OCI-LY1 (cell line): ENCODE measurements around the gene ADARB2.

Source experiments
- H2AFZ ChIP-seq: fragments of 200-600 bp; sonication (generic), shearing (Covaris generic); 2 replicates; pipeline ENCODE4 v1.6.0; 2014; ENCODE audit warnings: antibody characterized with exemption, mild to moderate bottlenecking, low read length
- H3F3A ChIP-seq: fragments of 200-600 bp; sonication (generic), shearing (Covaris generic); 2 replicates; pipeline ENCODE4 v1.6.0; 2014; ENCODE audit warnings: mild to moderate bottlenecking, antibody characterized with exemption, low read length, moderate library complexity; ENCODE audit not compliant: insufficient read depth
- H3K27ac ChIP-seq: fragments of 200-600 bp; sonication (generic); 2 replicates; pipeline ENCODE4 v1.5.1; 2014; ENCODE audit warnings: low read length, mixed run types, mild to moderate bottlenecking, low read depth; ENCODE audit not compliant: poor library complexity, severe bottlenecking
- H3K27me3 ChIP-seq: fragments of 200-600 bp; sonication (generic); 2 replicates; pipeline ENCODE4 v1.6.0; 2014; ENCODE audit warnings: antibody characterized with exemption, mild to moderate bottlenecking, low read length, moderate library complexity; ENCODE audit not compliant: insufficient read depth
- H3K36me3 ChIP-seq: fragments of 200-600 bp; sonication (generic); 2 replicates; pipeline ENCODE4 v1.6.1; 2014; ENCODE audit warnings: mild to moderate bottlenecking, antibody characterized with exemption, low read length, moderate library complexity, mixed read lengths; ENCODE audit not compliant: insufficient read depth
- H3K4me1 ChIP-seq: fragments of 200-600 bp; sonication (generic); 2 replicates; pipeline ENCODE4 v1.5.1; 2014; ENCODE audit warnings: mild to moderate bottlenecking, low read length, moderate library complexity; ENCODE audit not compliant: insufficient read depth, severe bottlenecking
- H3K4me2 ChIP-seq: fragments of 200-600 bp; sonication (generic), shearing (Covaris generic); 2 replicates; pipeline ENCODE4 v1.6.1; 2014; ENCODE audit warnings: low read length
- H3K4me3 ChIP-seq: fragments of 200-600 bp; sonication (generic); 2 replicates; pipeline ENCODE4 v1.5.1; 2014; ENCODE audit warnings: low read length, low read depth, mild to moderate bottlenecking, mixed read lengths; ENCODE audit not compliant: poor library complexity, severe bottlenecking
- H3K79me2 ChIP-seq: fragments of 200-600 bp; shearing (Covaris generic); 2 replicates; pipeline ENCODE4 v1.6.1; 2016; ENCODE audit warnings: mixed run types, low read length, mixed read lengths; ENCODE audit not compliant: insufficient read depth
- H3K9ac ChIP-seq: fragments of 200-600 bp; sonication (generic), shearing (Covaris generic); 2 replicates; pipeline ENCODE4 v1.6.1; 2014; ENCODE audit warnings: mild to moderate bottlenecking, low read length, mixed read lengths
- H3K9me2 ChIP-seq: fragments of 200-600 bp; sonication (generic), shearing (Covaris generic); 2 replicates; pipeline ENCODE4 v1.6.1; 2014; ENCODE audit warnings: low read depth, mild to moderate bottlenecking, low read length, mixed read lengths
- H3K9me3 ChIP-seq: fragments of 200-600 bp; shearing (Covaris generic); 2 replicates; pipeline ENCODE4 v1.6.1; 2014; ENCODE audit warnings: low read length, mixed read lengths
- H4K20me1 ChIP-seq: fragments of 200-600 bp; sonication (generic), shearing (Covaris generic); 2 replicates; pipeline ENCODE4 v1.6.0; 2016; ENCODE audit warnings: mild to moderate bottlenecking, low read length; ENCODE audit not compliant: insufficient read depth
- EZH2 ChIP-seq: fragments of 200-600 bp; sonication (generic), shearing (Covaris generic); IDR thresholded peaks from 2 replicates; pipeline ENCODE4 v1.8.0; 2017; ENCODE audit warnings: borderline replicate concordance, mixed run types, mild to moderate bottlenecking, antibody characterized with exemption, low read length, moderate library complexity, mixed read lengths
- TF ChIP-seq, protein P1 (sequence below): fragments of 200-600 bp; sonication (generic), shearing (Covaris generic); IDR thresholded peaks from 2 replicates; pipeline ENCODE4 v1.5.1; 2017; ENCODE audit warnings: mild to moderate bottlenecking, antibody characterized with exemption, low read length, moderate library complexity, mixed read lengths

ADARB2 gene

DNA sequence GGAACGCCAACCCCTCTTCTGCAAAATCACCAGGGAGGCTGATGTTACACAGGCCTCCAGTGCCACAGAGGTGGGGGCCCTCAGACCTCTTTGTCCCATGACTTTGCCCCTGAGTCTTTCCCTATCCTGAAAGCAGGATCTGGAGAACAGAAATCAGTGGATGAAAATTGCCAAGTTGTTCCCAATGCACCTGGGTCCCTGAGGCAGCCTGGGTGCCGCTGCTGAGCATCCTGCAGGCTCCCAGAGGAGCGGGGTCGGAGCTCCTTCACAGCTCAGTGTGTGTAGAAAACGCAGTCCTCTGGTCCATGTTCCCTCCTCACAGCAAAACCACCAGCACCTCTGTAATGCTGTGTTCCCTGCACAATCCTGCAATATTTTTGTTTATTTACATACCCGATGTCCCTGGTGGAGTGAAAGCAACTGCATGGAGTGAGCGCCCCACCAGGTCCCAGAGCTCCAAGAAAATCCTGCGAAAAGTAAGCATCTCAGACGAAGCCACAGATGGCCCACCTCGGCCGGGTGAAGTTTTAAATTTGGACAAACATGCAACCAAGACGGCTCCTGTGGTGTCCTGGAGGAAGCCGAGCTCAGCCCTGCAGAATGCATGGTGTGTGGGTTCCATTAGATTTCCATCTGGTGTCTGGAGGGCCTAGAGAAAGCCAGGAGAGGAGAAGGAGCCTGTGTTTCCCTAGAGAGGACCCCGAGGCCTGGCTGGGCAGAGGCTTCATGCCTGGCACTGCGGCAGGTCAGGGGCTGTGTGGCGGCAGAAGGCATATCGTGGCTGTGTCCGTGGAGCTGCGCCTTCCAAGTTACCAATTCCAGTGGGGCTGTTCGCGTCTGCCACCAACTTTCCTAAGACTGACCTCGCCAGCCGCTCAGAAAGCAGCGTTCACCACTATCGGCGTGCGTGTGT lies 445.9 kb downstream of the ADARB2 start:
- no peaks in the 10 kb centered on the region for H3K9me2 ChIP-seq
- H3K27me3 ChIP-seq: peaks cover 7% of the 10 kb centered on the region; the same call in 1 of the 2 replicates
- H3K9ac ChIP-seq: no peak overlapping the region
- H2AFZ ChIP-seq: no peak overlapping the region
- H3K79me2 ChIP-seq: no peaks in the 10 kb centered on the region
- no peaks in the 10 kb centered on the region for H3F3A ChIP-seq
- H3K4me3 ChIP-seq: no peak overlapping the region
- TF ChIP-seq EZH2: no peak
- TF ChIP-seq, protein P1, sequence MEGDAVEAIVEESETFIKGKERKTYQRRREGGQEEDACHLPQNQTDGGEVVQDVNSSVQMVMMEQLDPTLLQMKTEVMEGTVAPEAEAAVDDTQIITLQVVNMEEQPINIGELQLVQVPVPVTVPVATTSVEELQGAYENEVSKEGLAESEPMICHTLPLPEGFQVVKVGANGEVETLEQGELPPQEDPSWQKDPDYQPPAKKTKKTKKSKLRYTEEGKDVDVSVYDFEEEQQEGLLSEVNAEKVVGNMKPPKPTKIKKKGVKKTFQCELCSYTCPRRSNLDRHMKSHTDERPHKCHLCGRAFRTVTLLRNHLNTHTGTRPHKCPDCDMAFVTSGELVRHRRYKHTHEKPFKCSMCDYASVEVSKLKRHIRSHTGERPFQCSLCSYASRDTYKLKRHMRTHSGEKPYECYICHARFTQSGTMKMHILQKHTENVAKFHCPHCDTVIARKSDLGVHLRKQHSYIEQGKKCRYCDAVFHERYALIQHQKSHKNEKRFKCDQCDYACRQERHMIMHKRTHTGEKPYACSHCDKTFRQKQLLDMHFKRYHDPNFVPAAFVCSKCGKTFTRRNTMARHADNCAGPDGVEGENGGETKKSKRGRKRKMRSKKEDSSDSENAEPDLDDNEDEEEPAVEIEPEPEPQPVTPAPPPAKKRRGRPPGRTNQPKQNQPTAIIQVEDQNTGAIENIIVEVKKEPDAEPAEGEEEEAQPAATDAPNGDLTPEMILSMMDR: no peak
- H3K9me3 ChIP-seq: no peaks in the 10 kb centered on the region
- H4K20me1 ChIP-seq: no peaks in the 10 kb centered on the region
- no peaks in the 10 kb centered on the region for H3K4me1 ChIP-seq
- H3K27ac ChIP-seq: no peak overlapping the region
- H3K4me2 ChIP-seq: no peak overlapping the region
- no peaks in the 10 kb centered on the region for H3K36me3 ChIP-seq

DNA sequence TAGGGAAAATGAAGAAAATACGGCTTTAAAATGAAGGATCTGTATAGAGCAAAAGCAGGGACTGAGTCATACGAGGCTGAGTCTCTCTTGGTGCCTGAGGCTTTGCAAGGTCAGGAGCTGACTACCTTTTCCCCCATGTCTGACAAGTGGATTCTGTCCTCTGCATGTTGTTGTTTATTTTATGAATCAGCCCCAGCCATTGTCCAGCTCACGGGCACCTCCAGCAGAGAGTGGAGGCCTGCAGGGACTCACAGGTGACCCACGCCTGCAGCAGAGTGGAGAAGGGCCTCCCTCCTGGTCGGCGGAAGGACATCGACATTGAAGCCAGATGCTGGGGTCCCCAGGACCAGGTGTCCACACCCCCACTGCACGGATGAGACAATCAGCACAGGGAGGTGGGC lies 447.3 kb downstream of the ADARB2 start:
- Histone ChIP-seq H3K9me3 (no peaks in the 10 kb centered on the region), H3K4me2 (no peak overlapping the region), H3F3A (no peaks in the 10 kb centered on the region), H3K9me2 (no peaks in the 10 kb centered on the region), H3K27ac (no peak overlapping the region), H2AFZ (no peak overlapping the region), H3K4me3 (no peak overlapping the region), H3K36me3 (no peaks in the 10 kb centered on the region), H3K27me3 (peaks cover 4% of the 10 kb centered on the region; the same call in 1 of the 2 replicates), H4K20me1 (no peaks in the 10 kb centered on the region), H3K79me2 (no peaks in the 10 kb centered on the region), H3K9ac (no peak overlapping the region), H3K4me1 (no peaks in the 10 kb centered on the region)
- no peak for TF ChIP-seq EZH2
- TF ChIP-seq, protein P1: no peak

DNA sequence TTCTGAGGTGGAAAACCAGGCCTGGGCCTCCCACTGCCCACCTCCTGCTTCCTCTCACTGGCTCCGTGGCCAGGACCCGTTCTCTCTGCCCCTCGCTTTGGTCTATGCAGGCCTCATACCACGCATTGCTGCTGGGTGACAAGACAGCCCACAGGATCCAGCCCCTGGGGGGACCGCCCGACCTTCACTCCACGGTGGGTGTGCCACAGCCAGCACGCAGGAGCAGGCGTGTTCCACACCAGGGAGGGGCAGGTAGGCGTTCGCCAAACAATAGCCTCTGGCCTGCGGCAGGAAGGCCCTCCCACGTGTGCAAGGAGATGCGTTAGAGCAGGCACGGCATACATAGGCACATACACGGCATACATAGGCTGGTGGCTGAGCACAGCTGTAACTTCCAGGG lies 447.7 kb downstream of the ADARB2 start:
- no peaks in the 10 kb centered on the region for H3K9me2 ChIP-seq
- no peak for TF ChIP-seq EZH2
- TF ChIP-seq, protein P1: no peak
- H3K4me1 ChIP-seq: no peaks in the 10 kb centered on the region
- no peaks in the 10 kb centered on the region for H3K79me2 ChIP-seq
- no peaks in the 10 kb centered on the region for H4K20me1 ChIP-seq
- H2AFZ ChIP-seq: no peak overlapping the region
- H3K4me2 ChIP-seq: no peak overlapping the region
- H3K9me3 ChIP-seq: no peaks in the 10 kb centered on the region
- peaks cover 4% of the 10 kb centered on the region; the same call in 1 of the 2 replicates for H3K27me3 ChIP-seq
- H3K27ac ChIP-seq: no peak overlapping the region
- no peak overlapping the region for H3K9ac ChIP-seq
- H3K4me3 ChIP-seq: no peak overlapping the region
- no peaks in the 10 kb centered on the region for H3F3A ChIP-seq
- no peaks in the 10 kb centered on the region for H3K36me3 ChIP-seq
